ENCODE measurements around the gene ATN1. TPM values are rescaled to one million over a fixed set of nuclear protein-coding genes. Genes with fewer than 3 reads are reported as not detected.

Gene ATN1
- total and polyA plus RNA-seq, 2 of the 4 experiments (the other 2 are of a cell fraction) = 3.4 to 58.7 TPM

DNA sequence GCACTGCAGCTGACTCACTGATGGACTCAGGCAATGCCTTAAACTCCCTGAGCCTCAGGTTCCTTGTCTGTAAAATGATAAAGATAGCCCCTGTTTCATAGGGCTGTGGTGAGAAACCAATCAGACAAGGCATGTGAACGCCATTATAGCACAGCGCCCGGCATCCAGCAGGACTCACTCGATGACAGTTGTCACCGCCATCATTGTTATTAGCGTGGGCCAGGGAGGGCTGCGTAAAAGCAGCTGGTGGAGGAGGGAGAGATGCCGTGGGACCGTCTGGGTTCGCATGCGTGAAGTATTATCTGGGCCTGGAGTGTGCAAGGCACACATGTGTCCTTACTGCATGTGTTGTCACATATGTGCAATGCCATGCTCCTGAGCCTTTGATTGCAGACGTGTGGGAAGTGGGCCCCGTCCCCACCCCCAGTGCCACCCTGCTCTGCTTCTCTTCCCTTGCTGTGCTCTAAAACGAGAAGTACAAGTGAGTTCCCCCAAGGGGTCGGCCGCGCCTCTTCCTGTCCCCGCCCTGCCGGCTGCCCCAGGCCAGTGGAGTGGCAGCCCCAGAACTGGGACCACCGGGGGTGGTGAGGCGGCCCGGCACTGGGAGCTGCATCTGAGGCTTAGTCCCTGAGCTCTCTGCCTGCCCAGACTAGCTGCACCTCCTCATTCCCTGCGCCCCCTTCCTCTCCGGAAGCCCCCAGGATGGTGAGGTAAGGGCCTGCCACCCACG lies 23.2 kb downstream of the ATN1 start, which contains the start of gene PTPN6:
PTPN6 (plus strand) TSS at position 546 of the 730 bp plus-strand sequence; CDS start at position 703, 157 bp downstream.
- ChIA-PET CTCF (no interaction called here), POLR2A (ENCODE audit: unreplicated experiment) (no interaction called here)
- Histone ChIP-seq H3K36me3 (ENCODE audit: control insufficient read depth, insufficient read depth, low read length) (no peaks in the 10 kb centered on the region), H2AK9ac (replicated peaks; ENCODE audit: low read depth, low read length, poor library complexity) (peak within 1 kb of the TSS; percentile 55), H4K91ac (ENCODE audit: insufficient read depth, low read depth, low read length) (no peak within 1 kb of the TSS), H2BK5ac (ENCODE audit: low read depth, low read length, poor library complexity, severe bottlenecking) (no peak within 1 kb of the TSS), H3K9me3 (ENCODE audit: control insufficient read depth, insufficient read depth, low read length) (no peaks in the 10 kb centered on the region), H3K9me1 (ENCODE audit: insufficient read depth, low read length) (no peaks in the 10 kb centered on the region), H2AFZ (replicated peaks; ENCODE audit: low read length, poor library complexity) (peak within 1 kb of the TSS; percentile 72), H4K8ac (ENCODE audit: low read depth in 2 of 2, low read length in 2 of 2) (no peak within 1 kb of the TSS), H3K56ac (ENCODE audit: extremely low read depth, insufficient read depth, low read length) (no peak within 1 kb of the TSS), H3K4ac (ENCODE audit: low read depth, low read length) (no peak within 1 kb of the TSS), H2BK15ac (ENCODE audit: low read depth, low read length) (no peak within 1 kb of the TSS), H3K79me1 (ENCODE audit: low read depth in 1 of 2, low read length in 2 of 2) (peaks cover 0 to under 1% of the 10 kb centered on the region in 2 experiments; a peak in 1 of 4 replicates), H3K4me3 (ENCODE audit: insufficient read depth, low read depth, low read length) (no peak within 1 kb of the TSS), H3K27ac (ENCODE audit: insufficient read depth, low read length) (no peak within 1 kb of the TSS), H2BK20ac (ENCODE audit: low read depth, low read length) (no peak within 1 kb of the TSS), H3K27me3 (ENCODE audit: control insufficient read depth, insufficient read depth, low read length) (no peaks in the 10 kb centered on the region), H3K18ac (ENCODE audit: low read depth, low read length) (no peak within 1 kb of the TSS), H3K4me1 (ENCODE audit: control insufficient read depth, insufficient read depth, low read length) (0 out of 2 replicates have a peak, but pooled peaks cover 2% of the 10 kb centered on the region), H2BK120ac (ENCODE audit: low read depth, low read length) (no peak within 1 kb of the TSS), H4K5ac (ENCODE audit: low read depth, low read length) (no peak within 1 kb of the TSS), H3K4me2 (ENCODE audit: low read depth, low read length) (no peak within 1 kb of the TSS), H4K20me1 (ENCODE audit: insufficient read depth, low read length) (no peaks in the 10 kb centered on the region), H3K23ac (ENCODE audit: low read depth, low read length) (no peak within 1 kb of the TSS), H3K9ac (ENCODE audit: low read depth, low read length) (no peak within 1 kb of the TSS), H2AK5ac (ENCODE audit: low read depth, low read length) (no peak within 1 kb of the TSS), H3K14ac (replicated peaks; ENCODE audit: low read depth, low read length) (no peak within 1 kb of the TSS)
- TF ChIP-seq MAFK (IDR thresholded peaks at IDR 0.05; ENCODE audit: low read depth, low read length) (no peak), POLR2A (IDR thresholded peaks at IDR 0.05; ENCODE audit: low read depth, low read length) (no peak), RCOR1 (IDR thresholded peaks at IDR 0.05; ENCODE audit: insufficient replicate concordance, low read length) (no peak), BHLHE40 (IDR thresholded peaks at IDR 0.05; ENCODE audit: low read depth, low read length) (no peak), RFX5 (IDR thresholded peaks at IDR 0.05; ENCODE audit: low read depth, low read length) (no peak), CHD1 (IDR thresholded peaks at IDR 0.05; ENCODE audit: low read depth, low read length) (no peak), CEBPB (IDR thresholded peaks at IDR 0.05; ENCODE audit: low read depth, low read length) (no peak), MXI1 (IDR thresholded peaks at IDR 0.05; ENCODE audit: borderline replicate concordance, low read depth, low read length) (no peak)
- TF ChIP-seq, protein P1, sequence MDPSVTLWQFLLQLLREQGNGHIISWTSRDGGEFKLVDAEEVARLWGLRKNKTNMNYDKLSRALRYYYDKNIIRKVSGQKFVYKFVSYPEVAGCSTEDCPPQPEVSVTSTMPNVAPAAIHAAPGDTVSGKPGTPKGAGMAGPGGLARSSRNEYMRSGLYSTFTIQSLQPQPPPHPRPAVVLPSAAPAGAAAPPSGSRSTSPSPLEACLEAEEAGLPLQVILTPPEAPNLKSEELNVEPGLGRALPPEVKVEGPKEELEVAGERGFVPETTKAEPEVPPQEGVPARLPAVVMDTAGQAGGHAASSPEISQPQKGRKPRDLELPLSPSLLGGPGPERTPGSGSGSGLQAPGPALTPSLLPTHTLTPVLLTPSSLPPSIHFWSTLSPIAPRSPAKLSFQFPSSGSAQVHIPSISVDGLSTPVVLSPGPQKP (IDR thresholded peaks at IDR 0.05; ENCODE audit: borderline replicate concordance, low read depth, low read length) = no peak
- no peak for DNase-seq
- no TSS peak for BruUV-seq (replicated peaks)
- ATAC-seq (ENCODE audit: low read depth) = no peak
- WGBS, 2 experiments (ENCODE audit: extremely low coverage in 2 of 2, insufficient read length in 1 of 2) = 79% methylated on average over 14 of the region's 25 CpGs; no CpG with 5 or more reads in 1 of the 2 experiments
- intact Hi-C loops (cut with micrococcal nuclease) = no loop called here
- dilution Hi-C loops (cut with HindIII; ENCODE audit: low sequenced_read_pairs, unreplicated experiment) = no loop called here
- in situ Hi-C loops (cut with MboI; ENCODE audit: low sequenced_read_pairs) = no loop called here

Measured in IMR-90 (cell line).